PFSK-1 (cell line): Measurements from ENCODE around the gene NEB.
A peak's percentile ranks its signal among the peaks of the same experiment; 100 is the strongest.

ENCODE experiments used
- FOXP2 ChIP-seq: optimal IDR thresholded peaks from 2 replicates; pipeline ENCODE3; 2011; ENCODE audit warnings: borderline replicate concordance, control low read depth, inconsistent platforms; ENCODE audit not compliant: insufficient read depth; ENCODE audit errors: extremely low read length, extremely low read depth
- POLR2AphosphoS5 ChIP-seq: IDR thresholded peaks from 2 replicates; pipeline ENCODE4 v1.6.1; 2012; ENCODE audit warnings: low read depth, mild to moderate bottlenecking, control low read depth, low read length, moderate library complexity
- SIN3A ChIP-seq: IDR thresholded peaks from 2 replicates; pipeline ENCODE4 v1.6.1; 2012; ENCODE audit warnings: mild to moderate bottlenecking, low read length, moderate library complexity, borderline replicate concordance; ENCODE audit not compliant: insufficient read depth
- TAF1 ChIP-seq: IDR thresholded peaks from 2 replicates; pipeline ENCODE4 v1.6.1; 2012; ENCODE audit warnings: low read length, control low read depth, borderline replicate concordance; ENCODE audit not compliant: insufficient read depth
- TF ChIP-seq, protein P1 (sequence below), 2 experiments: IDR thresholded peaks; 2 replicates each; pipeline versions ENCODE4 v1.6.1 to v1.8.0; 2011 to 2012; ENCODE audit warnings: low read depth in 2 of 2, low read length in 2 of 2, control low read depth in 1 of 2, inconsistent platforms in 1 of 2, mild to moderate bottlenecking in 1 of 2, moderate library complexity in 1 of 2; ENCODE audit not compliant: insufficient read depth in 1 of 2

NEB gene

GRCh38 chr2:151623631-151624030 lies 110.6 kb downstream of the NEB start:
- TF ChIP-seq SIN3A (no peak), POLR2AphosphoS5 (no peak), FOXP2 (no peak), TAF1 (no peak)
- TF ChIP-seq, protein P1, sequence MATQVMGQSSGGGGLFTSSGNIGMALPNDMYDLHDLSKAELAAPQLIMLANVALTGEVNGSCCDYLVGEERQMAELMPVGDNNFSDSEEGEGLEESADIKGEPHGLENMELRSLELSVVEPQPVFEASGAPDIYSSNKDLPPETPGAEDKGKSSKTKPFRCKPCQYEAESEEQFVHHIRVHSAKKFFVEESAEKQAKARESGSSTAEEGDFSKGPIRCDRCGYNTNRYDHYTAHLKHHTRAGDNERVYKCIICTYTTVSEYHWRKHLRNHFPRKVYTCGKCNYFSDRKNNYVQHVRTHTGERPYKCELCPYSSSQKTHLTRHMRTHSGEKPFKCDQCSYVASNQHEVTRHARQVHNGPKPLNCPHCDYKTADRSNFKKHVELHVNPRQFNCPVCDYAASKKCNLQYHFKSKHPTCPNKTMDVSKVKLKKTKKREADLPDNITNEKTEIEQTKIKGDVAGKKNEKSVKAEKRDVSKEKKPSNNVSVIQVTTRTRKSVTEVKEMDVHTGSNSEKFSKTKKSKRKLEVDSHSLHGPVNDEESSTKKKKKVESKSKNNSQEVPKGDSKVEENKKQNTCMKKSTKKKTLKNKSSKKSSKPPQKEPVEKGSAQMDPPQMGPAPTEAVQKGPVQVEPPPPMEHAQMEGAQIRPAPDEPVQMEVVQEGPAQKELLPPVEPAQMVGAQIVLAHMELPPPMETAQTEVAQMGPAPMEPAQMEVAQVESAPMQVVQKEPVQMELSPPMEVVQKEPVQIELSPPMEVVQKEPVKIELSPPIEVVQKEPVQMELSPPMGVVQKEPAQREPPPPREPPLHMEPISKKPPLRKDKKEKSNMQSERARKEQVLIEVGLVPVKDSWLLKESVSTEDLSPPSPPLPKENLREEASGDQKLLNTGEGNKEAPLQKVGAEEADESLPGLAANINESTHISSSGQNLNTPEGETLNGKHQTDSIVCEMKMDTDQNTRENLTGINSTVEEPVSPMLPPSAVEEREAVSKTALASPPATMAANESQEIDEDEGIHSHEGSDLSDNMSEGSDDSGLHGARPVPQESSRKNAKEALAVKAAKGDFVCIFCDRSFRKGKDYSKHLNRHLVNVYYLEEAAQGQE (IDR thresholded peaks at IDR 0.05; ENCODE audit: insufficient read depth in 1 of 2, low read depth in 2 of 2, low read length in 2 of 2), result no peak

GRCh38 chr2:151620761-151621160 lies 113.5 kb downstream of the NEB start:
- TF ChIP-seq FOXP2 (no peak), POLR2AphosphoS5 (no peak), SIN3A (no peak)
- TF ChIP-seq, protein P1 (IDR thresholded peaks at IDR 0.05; ENCODE audit: insufficient read depth in 1 of 2, low read depth in 2 of 2, low read length in 2 of 2), result no peak

- no peak for TF ChIP-seq SIN3A
- TF ChIP-seq, protein P1 (IDR thresholded peaks at IDR 0.05; ENCODE audit: insufficient read depth in 1 of 2, low read depth in 2 of 2, low read length in 2 of 2), result peak; percentile 73 to 87; a peak in 3 of 4 replicates
- no peak for TF ChIP-seq POLR2AphosphoS5
- TF ChIP-seq FOXP2, result peak; percentile 76
Observed at GRCh38 chr2:151619337-151619989, 114.8 kb downstream of the NEB start.

GRCh38 chr2:151616760-151617339 lies 117.4 kb downstream of the NEB start:
- no peak for TF ChIP-seq POLR2AphosphoS5
- TF ChIP-seq SIN3A, result no peak
- TF ChIP-seq FOXP2, result no peak
- TF ChIP-seq, protein P1 (IDR thresholded peaks at IDR 0.05; ENCODE audit: insufficient read depth in 1 of 2, low read depth in 2 of 2, low read length in 2 of 2), result no peak
- TF ChIP-seq TAF1, result no peak
